Skeletal muscle cell (primary cell): ENCODE measurements around the gene TMEM167A.

Source experiments
- DNase-seq: peaks from one replicate; pipeline ENCODE4 v3.0.0-alpha.2; 2010; ENCODE audit warnings: low read depth
- H3K4me3 ChIP-seq: 2 replicates; pipeline ENCODE4 v1.5.1; 2011; ENCODE audit warnings: low read depth, mild to moderate bottlenecking, control low read depth, low read length, moderate library complexity

The TMEM167A gene

GRCh38 chr5:83042507-83042906 lies 34.7 kb downstream of the TMEM167A start:
- DNase-seq = no peak
- no peak overlapping the region for H3K4me3 ChIP-seq

- DNase-seq = no peak
- H3K4me3 ChIP-seq = no peak overlapping the region
Measured at GRCh38 chr5:83038924-83039323, 38.3 kb downstream of the TMEM167A start.

- no peak overlapping the region for H3K4me3 ChIP-seq
- DNase-seq = no peak
Measured at GRCh38 chr5:83036991-83037575, 40.1 kb downstream of the TMEM167A start.

GRCh38 chr5:83035373-83036100 lies 41.7 kb downstream of the TMEM167A start:
- peak; percentile 31 for DNase-seq
- no peak overlapping the region for H3K4me3 ChIP-seq

DNA sequence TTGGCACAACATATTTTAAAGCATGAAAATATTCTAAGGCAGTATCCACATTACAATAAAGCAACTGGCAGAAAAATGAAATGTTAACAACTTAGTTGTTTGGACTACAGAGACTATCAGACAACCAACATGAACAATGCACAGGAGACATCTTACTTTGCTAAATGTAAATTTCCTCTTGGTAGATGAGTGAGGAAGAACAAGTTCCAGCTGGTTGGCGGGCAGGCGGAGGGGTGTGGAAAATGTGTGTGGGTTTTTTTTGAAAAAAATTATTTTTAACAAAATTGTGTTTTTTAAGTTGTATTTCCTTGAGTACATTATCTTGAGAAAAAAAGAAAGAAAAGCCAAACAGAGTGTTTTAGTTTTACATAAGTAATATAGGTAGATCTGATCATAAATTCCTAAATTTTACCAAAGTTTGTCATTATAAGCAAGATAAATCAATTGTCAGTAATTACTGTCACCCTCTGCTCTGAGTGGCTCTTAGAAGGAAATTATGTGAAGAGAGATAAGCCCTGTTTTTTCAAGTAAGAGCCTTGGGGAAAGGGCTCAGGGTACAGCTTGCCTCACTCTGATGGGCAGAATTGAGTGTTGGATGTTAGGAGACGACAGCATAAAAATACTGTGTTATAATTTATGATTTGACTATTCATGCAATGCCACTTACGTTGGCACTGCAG lies 42.5 kb downstream of the TMEM167A start:
- H3K4me3 ChIP-seq = no peak overlapping the region
- no peak for DNase-seq

DNA sequence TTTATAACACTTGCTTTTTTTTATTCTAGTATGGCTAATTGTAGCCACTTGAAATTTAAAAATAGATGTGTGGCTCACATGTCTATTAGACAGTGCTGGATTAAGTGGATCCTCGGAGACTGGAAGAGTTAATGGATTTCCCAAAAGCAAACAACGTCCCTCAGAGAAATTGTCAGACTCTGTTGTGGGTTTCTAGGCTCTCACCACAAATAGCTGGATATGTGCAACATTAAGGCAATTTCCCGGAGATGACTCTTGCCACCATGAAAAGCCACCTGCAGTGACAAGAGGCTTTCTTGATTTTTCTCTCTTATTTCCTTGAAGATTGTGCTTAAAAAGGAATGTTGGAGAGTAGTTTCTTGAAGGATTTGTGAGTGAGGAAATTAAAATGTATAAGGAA lies 43.2 kb downstream of the TMEM167A start:
- DNase-seq = no peak
- no peak overlapping the region for H3K4me3 ChIP-seq

DNA sequence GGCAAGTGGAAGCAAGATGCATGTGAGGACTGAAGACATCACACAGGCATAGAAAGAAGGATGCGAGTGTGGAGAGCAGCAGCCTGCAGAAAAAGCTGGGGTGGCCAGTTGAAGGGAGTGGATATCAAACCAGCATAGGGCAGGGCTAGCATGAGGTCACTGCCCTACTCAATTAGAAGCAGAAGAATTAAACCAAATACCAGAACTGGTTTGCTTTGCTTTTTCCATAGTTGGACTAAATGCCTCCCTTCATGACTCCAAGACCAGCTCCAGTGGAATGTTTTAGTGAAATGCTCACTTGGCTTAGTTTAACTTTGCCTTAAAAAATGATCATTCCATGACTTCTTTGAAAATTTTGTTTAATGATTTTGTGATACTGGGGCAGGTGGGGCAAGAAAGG lies 45.8 kb downstream of the TMEM167A start:
- no peak for DNase-seq
- H3K4me3 ChIP-seq = no peak overlapping the region

DNA sequence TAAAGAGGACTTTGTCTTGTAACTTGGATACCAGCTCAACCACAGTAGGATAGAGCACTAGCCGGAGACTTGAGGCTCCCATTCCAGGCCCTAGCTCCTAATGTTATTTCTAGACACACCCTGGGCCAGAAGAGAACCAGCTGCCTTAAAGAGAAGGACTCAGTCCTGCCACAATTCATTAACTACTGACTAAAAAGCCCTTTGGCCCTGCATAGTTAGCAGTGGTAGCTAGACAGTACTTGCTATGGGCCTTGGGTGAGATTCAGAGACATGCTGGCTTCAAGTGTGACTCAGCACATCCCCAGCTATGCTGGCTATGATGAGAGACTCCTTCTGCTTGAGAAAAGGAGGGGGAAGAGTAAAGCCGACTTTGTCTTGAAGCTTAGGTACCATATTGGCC lies 47.3 kb downstream of the TMEM167A start:
- no peak overlapping the region for H3K4me3 ChIP-seq
- DNase-seq = peak; percentile 25

DNA sequence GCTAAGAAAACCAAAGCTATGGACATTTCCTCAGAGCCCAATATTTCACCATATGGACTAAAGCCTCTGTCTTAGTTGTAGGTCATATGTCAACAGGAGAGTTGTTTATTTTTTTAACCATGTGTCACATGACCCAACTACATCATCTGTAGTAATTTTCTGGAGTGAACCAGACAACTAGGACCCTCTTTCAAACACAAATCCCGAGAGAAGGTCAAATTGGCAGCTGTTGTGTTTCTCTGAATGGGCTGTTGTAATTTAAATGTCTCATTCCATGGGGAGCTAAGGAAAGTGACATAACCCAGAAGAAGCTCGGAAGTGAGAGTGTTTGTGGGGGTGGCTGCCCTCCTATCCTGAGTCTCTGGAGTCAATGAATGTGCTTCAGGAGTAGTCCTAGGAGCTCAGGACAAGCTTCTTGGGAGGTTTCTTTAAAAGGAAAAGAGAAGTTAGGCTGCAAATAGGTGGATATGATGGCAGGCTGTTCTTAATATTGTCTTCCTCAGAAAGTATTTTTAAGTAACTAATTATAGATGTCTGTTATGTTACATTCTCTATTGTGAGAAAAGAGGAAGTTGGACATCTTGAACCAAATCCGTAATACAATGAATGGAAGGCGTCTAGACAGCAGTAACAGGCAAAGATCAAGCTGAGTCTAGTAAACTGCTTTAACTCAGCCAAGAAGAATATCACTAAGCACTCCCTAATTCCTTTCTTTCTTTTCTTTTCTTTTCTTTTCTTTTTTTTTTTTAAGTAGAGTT lies 50.1 kb downstream of the TMEM167A start:
- DNase-seq = no peak
- H3K4me3 ChIP-seq = no peak overlapping the region

DNA sequence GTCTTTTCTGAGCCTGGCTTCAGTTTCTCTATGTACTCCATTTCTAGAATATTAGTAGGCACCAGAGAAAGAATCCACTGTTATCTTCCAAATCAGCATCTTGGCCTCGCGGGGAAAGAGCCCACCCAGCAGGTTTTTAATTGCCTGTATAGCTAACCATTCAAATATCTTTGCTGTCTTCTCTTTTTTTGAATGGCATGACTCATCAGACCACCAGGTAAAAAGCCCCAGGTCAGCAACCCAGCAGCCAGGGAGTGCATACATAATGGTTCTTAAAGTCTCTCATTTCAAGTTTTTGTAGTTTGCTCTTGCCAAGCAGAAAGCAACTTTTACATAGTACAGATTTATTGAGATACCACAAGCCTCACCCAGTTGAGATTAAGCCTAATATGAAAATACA lies 50.7 kb downstream of the TMEM167A start:
- no peak overlapping the region for H3K4me3 ChIP-seq

GRCh38 chr5:83025690-83026478 lies 51.3 kb downstream of the TMEM167A start:
- no peak for DNase-seq

More for the DNA sequence above, 50.7 kb downstream of the TMEM167A start:
- DNase-seq = no peak

DNA sequence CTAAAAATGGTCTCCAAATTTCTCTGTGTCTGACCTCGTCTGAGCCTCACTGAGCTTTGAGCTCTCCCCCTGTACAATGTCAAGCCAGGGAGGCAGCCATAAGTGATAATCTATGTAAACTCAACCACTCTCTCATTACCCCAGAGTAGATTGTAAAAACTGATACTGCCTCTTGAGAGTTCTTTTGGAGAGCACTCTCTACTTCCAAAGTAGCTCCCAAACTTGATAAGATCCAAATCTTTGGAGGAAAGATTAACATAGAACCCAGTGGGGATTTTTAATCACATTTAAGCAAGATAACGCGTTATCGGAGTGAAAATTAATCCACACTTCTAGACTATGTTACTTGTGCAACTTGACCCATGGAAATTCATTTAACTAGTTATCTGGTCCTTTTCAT lies 54.9 kb downstream of the TMEM167A start:
- H3K4me3 ChIP-seq = no peak overlapping the region
- no peak for DNase-seq

More at GRCh38 chr5:83025690-83026478, 51.3 kb downstream of the TMEM167A start:
- H3K4me3 ChIP-seq = no peak overlapping the region

DNA sequence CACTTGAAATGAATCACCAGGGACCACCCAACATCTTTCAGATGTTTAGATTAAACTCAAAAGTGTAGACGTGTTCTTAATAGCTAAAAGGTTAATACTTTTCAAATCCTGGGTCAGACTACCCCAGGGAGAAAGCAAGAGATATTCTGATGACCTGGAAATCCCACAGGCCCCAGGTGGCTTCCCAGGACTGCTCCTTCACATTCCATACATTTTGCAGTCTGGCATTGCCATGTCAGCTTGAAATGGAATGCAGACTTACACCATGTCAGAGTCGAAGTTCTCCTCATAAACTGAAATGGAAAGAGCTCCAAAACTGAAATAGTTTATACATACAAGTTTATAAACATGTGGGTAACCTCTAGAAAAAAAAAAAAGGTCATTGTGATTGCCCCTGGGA lies 61.5 kb downstream of the TMEM167A start:
- no peak overlapping the region for H3K4me3 ChIP-seq
- DNase-seq = no peak

GRCh38 chr5:83011985-83012384 lies 65.2 kb downstream of the TMEM167A start:
- DNase-seq = no peak
- no peak overlapping the region for H3K4me3 ChIP-seq

DNA sequence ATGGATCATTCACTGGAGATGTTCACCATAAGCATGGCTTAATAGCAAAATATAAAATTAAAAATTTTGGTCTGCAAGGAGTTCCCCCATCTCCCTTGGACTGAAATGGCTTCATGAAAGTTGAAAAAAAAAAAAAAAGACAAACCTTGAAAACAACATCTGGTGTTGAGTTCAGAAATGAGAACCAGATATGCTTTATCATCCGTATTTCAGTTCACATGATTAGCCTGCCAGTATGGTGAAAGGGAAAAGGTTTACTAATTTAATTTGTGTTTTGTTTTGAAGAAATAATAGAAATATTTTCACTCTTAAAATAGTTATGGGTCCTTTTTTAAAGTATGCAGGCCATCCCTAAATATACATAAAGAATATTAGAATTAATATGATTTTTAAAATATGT lies 67.8 kb downstream of the TMEM167A start:
- no peak for DNase-seq
- no peak overlapping the region for H3K4me3 ChIP-seq

DNA sequence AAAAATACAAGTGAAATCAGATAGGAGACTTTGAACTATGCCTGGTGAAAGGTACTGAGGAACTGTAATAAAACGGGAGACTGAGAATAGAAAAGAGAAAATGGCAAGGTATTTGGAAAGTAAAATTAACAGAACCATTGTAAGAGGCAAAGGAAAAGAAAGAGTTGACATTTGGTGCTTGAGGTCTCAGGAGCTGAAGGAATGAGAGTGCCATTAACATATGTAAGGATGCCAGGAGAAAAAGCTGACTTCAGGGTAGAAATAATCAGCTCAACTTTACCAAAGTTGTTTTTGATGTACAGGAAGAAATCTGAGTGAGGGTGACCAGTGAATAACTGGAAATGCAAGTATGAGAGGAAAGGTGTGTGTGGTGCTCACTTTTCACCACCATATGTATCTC lies 69.4 kb downstream of the TMEM167A start:
- DNase-seq = no peak
- no peak overlapping the region for H3K4me3 ChIP-seq

DNA sequence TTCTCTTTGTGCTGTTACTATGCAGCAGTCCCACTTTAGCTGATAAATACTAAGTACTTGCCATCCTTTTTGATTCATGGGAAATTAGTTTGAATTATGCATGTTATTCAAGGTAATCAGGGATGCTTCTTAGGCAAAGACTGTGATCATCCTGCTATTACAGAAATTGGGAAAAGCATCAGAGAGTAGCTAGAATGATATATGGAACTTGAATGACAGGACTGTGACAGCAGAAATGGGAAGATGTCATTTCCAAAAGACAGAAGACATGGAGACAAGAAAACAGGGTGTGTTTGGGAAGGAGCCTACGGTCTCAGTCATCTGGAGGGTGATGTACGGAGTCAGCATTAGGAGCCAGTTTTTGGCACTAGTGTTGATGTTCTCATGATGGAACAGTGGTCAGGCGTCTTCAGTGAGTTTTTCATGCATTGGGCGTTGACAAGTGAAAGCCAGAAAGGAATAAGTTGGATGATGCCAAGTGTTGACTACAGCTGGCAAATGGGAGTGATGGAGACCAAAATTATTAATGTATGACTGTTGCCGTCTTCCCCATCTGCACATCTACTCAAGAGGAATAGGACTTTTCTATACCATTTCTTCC lies 70.4 kb downstream of the TMEM167A start:
- no peak overlapping the region for H3K4me3 ChIP-seq
- no peak for DNase-seq

DNA sequence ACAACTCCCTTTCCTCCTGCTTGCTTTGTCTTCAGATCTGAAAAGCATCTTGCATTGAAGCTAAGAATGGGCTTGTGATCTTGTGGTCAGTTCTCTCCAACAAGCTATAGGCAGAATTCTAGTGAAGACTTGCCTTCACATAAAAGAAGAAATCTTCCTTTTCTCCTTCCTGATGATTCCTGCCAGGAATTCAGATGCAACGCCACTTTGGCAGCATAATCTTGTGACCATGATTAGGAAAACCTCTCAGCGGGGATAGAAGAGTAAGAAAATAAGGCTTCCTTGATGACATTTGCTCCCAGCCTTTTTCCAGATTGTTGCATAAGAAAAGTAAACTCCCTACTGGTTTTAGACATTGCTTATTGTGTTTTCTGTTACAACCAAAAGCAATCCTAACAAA lies 73.4 kb downstream of the TMEM167A start:
- no peak overlapping the region for H3K4me3 ChIP-seq
- no peak for DNase-seq
